GM12878 (cell line): Measurements from ENCODE around the gene RAD21L1. TPM values are rescaled to one million over a fixed set of nuclear protein-coding genes. Genes with fewer than 3 reads are reported as not detected.

ENCODE experiments used
- ATAC-seq: fragments of 200-7000 bp; cut with Tn5 transposase; 3 replicates; pipeline ENCODE4 v1.9.1; 2020; ENCODE audit warnings: mild to moderate bottlenecking, moderate library complexity
- BruUV-seq: library from RNA; stranded (reverse); fragments of 400-500 nt; replicated peaks from 2 replicates; lab custom pipeline; 2021; lab: Mats Ljungman, UMichigan
- CTCF ChIA-PET: fragments of 300-600 bp; sonication (Branson Sonifier 250); formaldehyde crosslinking; extraction: SDS; loops from one replicate; lab custom pipeline; 2021; ENCODE audit warnings: inconsistent platforms; lab: Yijun Ruan, JAX
- POLR2A ChIA-PET: fragments of 350-600 bp; formaldehyde crosslinking; extraction: SDS; loops from one replicate; lab custom pipeline; 2021; ENCODE audit warnings: inconsistent platforms; lab: Charles Lee
- RAD21 ChIA-PET: fragments of 300-600 bp; sonication (Branson Sonifier 250); formaldehyde crosslinking; loops from one replicate; lab custom pipeline; 2023; ENCODE audit warnings: antibody characterized with exemption; ENCODE audit not compliant: unreplicated experiment; lab: Charles Lee
- SMC1A ChIA-PET: fragments of 300-600 bp; sonication (Branson Sonifier 250); formaldehyde crosslinking; loops from one replicate; lab custom pipeline; 2023; ENCODE audit not compliant: unreplicated experiment, uncharacterized antibody; lab: Charles Lee
- DNase-seq: peaks from one replicate; pipeline ENCODE4 v3.0.0-alpha.2; 2011; ENCODE audit warnings: low read depth, low spot score
- FAIRE-seq: peaks from 3 replicates; lab custom pipeline; 2011; peaks lifted over from hg19 to GRCh38; lab: Jason Lieb, UNC
- H2AFZ ChIP-seq: 2 replicates; pipeline ENCODE4 v1.6.0; 2011; ENCODE audit warnings: low read depth, low read length, control low read depth; ENCODE audit not compliant: control insufficient read depth
- H3K27ac ChIP-seq: 2 replicates; pipeline ENCODE4 v1.5.1; 2011; ENCODE audit warnings: control low read depth; ENCODE audit not compliant: control insufficient read depth, insufficient read depth
- H3K27me3 ChIP-seq, 2 experiments: replicated peaks in 1 of 2; 2 replicates each; pipeline versions ENCODE4 v1.6.0 to v1.6.1; 2011; ENCODE audit warnings: low read length in 1 of 2; ENCODE audit not compliant: control insufficient read depth in 2 of 2, insufficient read depth in 2 of 2
- H3K36me3 ChIP-seq, 2 experiments: 2 replicates each; pipeline ENCODE4 v1.5.1; 2011; ENCODE audit warnings: low read length in 1 of 2; ENCODE audit not compliant: control insufficient read depth in 2 of 2, insufficient read depth in 2 of 2
- H3K4me1 ChIP-seq: 2 replicates; pipeline ENCODE4 v1.6.1; 2011; ENCODE audit warnings: mild to moderate bottlenecking, low read length, moderate library complexity, mixed read lengths; ENCODE audit not compliant: control insufficient read depth, insufficient read depth
- H3K4me2 ChIP-seq: 2 replicates; pipeline ENCODE4 v1.6.0; 2011; ENCODE audit warnings: control low read depth; ENCODE audit not compliant: control insufficient read depth, insufficient read depth
- H3K4me3 ChIP-seq: fragments of 200-600 bp; sonication (generic); 2 replicates; pipeline ENCODE4 v1.5.1; 2016
- H3K79me2 ChIP-seq: 2 replicates; pipeline ENCODE4 v1.6.0; 2011; ENCODE audit warnings: low read length; ENCODE audit not compliant: control insufficient read depth, insufficient read depth
- H3K9ac ChIP-seq: 2 replicates; pipeline ENCODE4 v1.8.0; 2011; ENCODE audit warnings: low read length, control low read depth, mixed read lengths; ENCODE audit not compliant: control insufficient read depth, insufficient read depth
- H3K9me3 ChIP-seq: replicated peaks from 3 replicates; pipeline ENCODE4 v1.5.1; 2011; ENCODE audit warnings: mild to moderate bottlenecking, low read length; ENCODE audit not compliant: control insufficient read depth, insufficient read depth
- H4K20me1 ChIP-seq: 2 replicates; pipeline ENCODE4 v1.6.0; 2011; ENCODE audit not compliant: control insufficient read depth, insufficient read depth
- CBX5 ChIP-seq: sonication (generic); IDR thresholded peaks from 2 replicates; pipeline ENCODE4 v1.6.1; 2016; ENCODE audit warnings: low read depth, moderate library complexity, mild to moderate bottlenecking, inconsistent platforms
- CHD1 ChIP-seq: IDR thresholded peaks from 2 replicates; pipeline ENCODE4 v1.6.1; 2012; ENCODE audit warnings: low read depth, low read length, improper control_type of control experiment
- DPF2 ChIP-seq: fragments of 450-650 bp; IDR thresholded peaks from 2 replicates; pipeline ENCODE4 v1.6.1; 2017; ENCODE audit warnings: mild to moderate bottlenecking
- EP300 ChIP-seq, 2 experiments: fragments of 150-350 bp in 1 of 2; IDR thresholded peaks; 2 replicates each; pipeline ENCODE4 v1.6.1; 2011 to 2012; ENCODE audit warnings: low read depth in 2 of 2, low read length in 2 of 2, borderline replicate concordance in 1 of 2, improper control_type of control experiment in 1 of 2, inconsistent platforms in 1 of 2; ENCODE audit not compliant: control insufficient read depth in 1 of 2
- IKZF2 ChIP-seq, 2 experiments: fragments of 450-650 bp; IDR thresholded peaks; 2 replicates each; pipeline ENCODE4 v1.6.1; 2017; ENCODE audit warnings: mild to moderate bottlenecking in 2 of 2, moderate library complexity in 2 of 2
- NRF1 ChIP-seq: conservative IDR thresholded peaks from 2 replicates; pipeline ENCODE4 v1.6.1; 2011; ENCODE audit warnings: mild to moderate bottlenecking, low read depth, low read length, improper control_type of control experiment
- POLR2AphosphoS2 ChIP-seq: IDR thresholded peaks from 2 replicates; pipeline ENCODE4 v1.6.1; 2011; ENCODE audit warnings: low read depth, mild to moderate bottlenecking, low read length, improper control_type of control experiment, moderate library complexity
- RUNX3 ChIP-seq: IDR thresholded peaks from 2 replicates; pipeline ENCODE4 v1.6.1; 2012; ENCODE audit warnings: low read length, inconsistent platforms
- SREBF1 ChIP-seq: IDR thresholded peaks from 2 replicates; pipeline ENCODE4 v1.6.1; 2012; ENCODE audit warnings: mild to moderate bottlenecking, low read length
- YY1 ChIP-seq: IDR thresholded peaks from 2 replicates; pipeline ENCODE4 v1.6.1; 2011; ENCODE audit warnings: low read depth, mild to moderate bottlenecking, low read length
- ZSCAN29 ChIP-seq: fragments of 450-650 bp; IDR thresholded peaks from 2 replicates; pipeline ENCODE4 v1.6.1; 2017; ENCODE audit warnings: mild to moderate bottlenecking, moderate library complexity
- WGBS: methylation state at CpG from one replicate; pipeline ENCODE4 v1.1.6; 2016; ENCODE audit warnings: low lambda C conversion rate; ENCODE audit not compliant: insufficient replicate concordance, insufficient coverage; ENCODE audit errors: missing lambda C conversion rate; 5-methylcytosine and 5-hydroxymethylcytosine counted together
- in situ Hi-C: fragments of 300-500 bp; cut with MboI; formaldehyde crosslinking; loops from 9 replicates; pipeline ENCODE4 v1.14.3; 2018; ENCODE audit warnings: mixed read lengths
- intact Hi-C: fragments of 100-400 bp; cut with micrococcal nuclease; formaldehyde crosslinking; loops from one replicate; pipeline ENCODE4 v1.14.2; 2022; ENCODE audit not compliant: unreplicated experiment
- polyA plus RNA-seq, 11 experiments: library from polyadenylated mRNA; depleted of rRNA in 4 of 11; unstranded in 6 of 11; stranded (reverse) in 5 of 11; fragments of >200 nt; fragmentation: Nextera tagmentation in 4 of 11; fragmentation: Illumina TruSeq in 1 of 11; extraction: Ambion mirVana in 4 of 11; extraction: Trizol in 1 of 11; gene quantifications; 1 replicate in 1 of 11; 2 replicates in 10 of 11; pipeline versions ENCODE4 v1.2.1 to v1.2.3, GENCODE V29; 2011 to 2016; ENCODE audit warnings: inconsistent platforms in 2 of 11, missing spikeins in 2 of 11, low read depth in 1 of 11
- total RNA-seq, 4 experiments: library from RNA; depleted of rRNA in 3 of 4; stranded (reverse); fragments of >200 nt in 3 of 4; fragmentation: Illumina TruSeq in 1 of 4; extraction: Trizol in 1 of 4; gene quantifications; 2 replicates each; pipeline versions ENCODE4 v1.2.1 to v1.2.3, GENCODE V29; 2013 to 2021
- TF ChIP-seq, protein P1 (sequence below): IDR thresholded peaks from 2 replicates; pipeline ENCODE4 v1.6.1; 2011; ENCODE audit warnings: borderline replicate concordance, low read depth, mild to moderate bottlenecking, moderate library complexity, low read length; ENCODE audit not compliant: insufficient read depth, poor library complexity, severe bottlenecking
- TF ChIP-seq, protein P2 (sequence below): fragments of 450-650 bp; IDR thresholded peaks from 2 replicates; pipeline ENCODE4 v1.6.1; 2017; ENCODE audit warnings: mild to moderate bottlenecking, moderate library complexity
- TF ChIP-seq, protein P3 (sequence below): fragments of 450-650 bp; IDR thresholded peaks from 2 replicates; pipeline ENCODE4 v1.6.1; 2018; ENCODE audit warnings: borderline replicate concordance, mild to moderate bottlenecking; ENCODE audit not compliant: partially characterized antibody
- TF ChIP-seq, protein P4 (sequence below): fragments of 450-650 bp; IDR thresholded peaks from 2 replicates; pipeline ENCODE4 v1.6.1; 2017; ENCODE audit warnings: mild to moderate bottlenecking, low read depth, inconsistent platforms; ENCODE audit not compliant: poor library complexity, severe bottlenecking

The RAD21L1 gene
- total and polyA plus RNA-seq, 10 of the 15 experiments (the other 5 are each of a cell fraction or from before 2014, with no cell fraction given), result not detected

DNA sequence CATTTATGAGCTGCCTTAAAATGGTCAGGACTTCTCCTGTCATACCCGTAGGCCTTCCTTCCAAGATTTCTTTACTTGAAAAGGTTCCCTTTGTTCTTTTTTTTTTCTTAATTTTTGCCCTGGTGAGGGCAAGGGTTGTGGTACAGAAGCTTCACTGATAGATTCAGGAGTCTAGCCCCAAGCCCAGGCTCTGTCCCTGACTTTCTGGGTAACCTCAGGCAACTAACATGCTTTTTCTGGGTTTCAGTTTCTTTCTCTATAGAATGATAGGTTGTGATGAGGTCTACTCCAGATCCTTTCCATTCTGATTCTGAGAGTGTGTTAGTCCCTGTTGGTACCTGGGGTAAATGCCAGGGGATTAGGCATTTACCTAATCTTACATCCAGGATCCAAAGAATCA is 61.5 kb downstream of the RAD21L1 start:
- peak; percentile 57 for FAIRE-seq
- Histone ChIP-seq H3K36me3 (no peaks in the 10 kb centered on the region), H3K27ac (no peak overlapping the region), H3K79me2 (no peaks in the 10 kb centered on the region), H3K4me3 (no peak overlapping the region), H3K9ac (no peak overlapping the region), H3K4me2 (no peak overlapping the region), H3K9me3 (no peaks in the 10 kb centered on the region), H4K20me1 (no peaks in the 10 kb centered on the region), H3K4me1 (no peaks in the 10 kb centered on the region), H2AFZ (no peak overlapping the region), H3K27me3 (peaks cover 0 to 2% of the 10 kb centered on the region in 2 experiments)
- in situ Hi-C loops, result no loop called here
- SMC1A ChIA-PET, result interaction anchor here (0.6 kb wide), 1 partner anchor 121 kb away, joined by 4 read pairs; no protein-coding TSS in a partner anchor
- RAD21 ChIA-PET, result no interaction called here
- WGBS, result 77% methylated on average over 1 of the region's 1 CpG
- peak; percentile 63 for ATAC-seq
- no peak for DNase-seq
- POLR2A ChIA-PET, result no interaction called here
- intact Hi-C loops, result no loop called here
- BruUV-seq, result no TSS peak
- CTCF ChIA-PET, result interaction anchor here (0.7 kb wide), 1 partner anchor 291 kb away, joined by 3 read pairs; no protein-coding TSS in a partner anchor
- no peak for TF ChIP-seq ZSCAN29
- no peak for TF ChIP-seq YY1
- TF ChIP-seq, protein P1, sequence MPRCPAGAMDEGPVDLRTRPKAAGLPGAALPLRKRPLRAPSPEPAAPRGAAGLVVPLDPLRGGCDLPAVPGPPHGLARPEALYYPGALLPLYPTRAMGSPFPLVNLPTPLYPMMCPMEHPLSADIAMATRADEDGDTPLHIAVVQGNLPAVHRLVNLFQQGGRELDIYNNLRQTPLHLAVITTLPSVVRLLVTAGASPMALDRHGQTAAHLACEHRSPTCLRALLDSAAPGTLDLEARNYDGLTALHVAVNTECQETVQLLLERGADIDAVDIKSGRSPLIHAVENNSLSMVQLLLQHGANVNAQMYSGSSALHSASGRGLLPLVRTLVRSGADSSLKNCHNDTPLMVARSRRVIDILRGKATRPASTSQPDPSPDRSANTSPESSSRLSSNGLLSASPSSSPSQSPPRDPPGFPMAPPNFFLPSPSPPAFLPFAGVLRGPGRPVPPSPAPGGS, result no peak
- TF ChIP-seq, protein P2, sequence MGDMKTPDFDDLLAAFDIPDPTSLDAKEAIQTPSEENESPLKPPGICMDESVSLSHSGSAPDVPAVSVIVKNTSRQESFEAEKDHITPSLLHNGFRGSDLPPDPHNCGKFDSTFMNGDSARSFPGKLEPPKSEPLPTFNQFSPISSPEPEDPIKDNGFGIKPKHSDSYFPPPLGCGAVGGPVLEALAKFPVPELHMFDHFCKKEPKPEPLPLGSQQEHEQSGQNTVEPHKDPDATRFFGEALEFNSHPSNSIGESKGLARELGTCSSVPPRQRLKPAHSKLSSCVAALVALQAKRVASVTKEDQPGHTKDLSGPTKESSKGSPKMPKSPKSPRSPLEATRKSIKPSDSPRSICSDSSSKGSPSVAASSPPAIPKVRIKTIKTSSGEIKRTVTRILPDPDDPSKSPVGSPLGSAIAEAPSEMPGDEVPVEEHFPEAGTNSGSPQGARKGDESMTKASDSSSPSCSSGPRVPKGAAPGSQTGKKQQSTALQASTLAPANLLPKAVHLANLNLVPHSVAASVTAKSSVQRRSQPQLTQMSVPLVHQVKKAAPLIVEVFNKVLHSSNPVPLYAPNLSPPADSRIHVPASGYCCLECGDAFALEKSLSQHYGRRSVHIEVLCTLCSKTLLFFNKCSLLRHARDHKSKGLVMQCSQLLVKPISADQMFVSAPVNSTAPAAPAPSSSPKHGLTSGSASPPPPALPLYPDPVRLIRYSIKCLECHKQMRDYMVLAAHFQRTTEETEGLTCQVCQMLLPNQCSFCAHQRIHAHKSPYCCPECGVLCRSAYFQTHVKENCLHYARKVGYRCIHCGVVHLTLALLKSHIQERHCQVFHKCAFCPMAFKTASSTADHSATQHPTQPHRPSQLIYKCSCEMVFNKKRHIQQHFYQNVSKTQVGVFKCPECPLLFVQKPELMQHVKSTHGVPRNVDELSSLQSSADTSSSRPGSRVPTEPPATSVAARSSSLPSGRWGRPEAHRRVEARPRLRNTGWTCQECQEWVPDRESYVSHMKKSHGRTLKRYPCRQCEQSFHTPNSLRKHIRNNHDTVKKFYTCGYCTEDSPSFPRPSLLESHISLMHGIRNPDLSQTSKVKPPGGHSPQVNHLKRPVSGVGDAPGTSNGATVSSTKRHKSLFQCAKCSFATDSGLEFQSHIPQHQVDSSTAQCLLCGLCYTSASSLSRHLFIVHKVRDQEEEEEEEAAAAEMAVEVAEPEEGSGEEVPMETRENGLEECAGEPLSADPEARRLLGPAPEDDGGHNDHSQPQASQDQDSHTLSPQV, result no peak
- no peak for TF ChIP-seq POLR2AphosphoS2
- no peak for TF ChIP-seq RUNX3
- no peak for TF ChIP-seq DPF2
- TF ChIP-seq, protein P3, sequence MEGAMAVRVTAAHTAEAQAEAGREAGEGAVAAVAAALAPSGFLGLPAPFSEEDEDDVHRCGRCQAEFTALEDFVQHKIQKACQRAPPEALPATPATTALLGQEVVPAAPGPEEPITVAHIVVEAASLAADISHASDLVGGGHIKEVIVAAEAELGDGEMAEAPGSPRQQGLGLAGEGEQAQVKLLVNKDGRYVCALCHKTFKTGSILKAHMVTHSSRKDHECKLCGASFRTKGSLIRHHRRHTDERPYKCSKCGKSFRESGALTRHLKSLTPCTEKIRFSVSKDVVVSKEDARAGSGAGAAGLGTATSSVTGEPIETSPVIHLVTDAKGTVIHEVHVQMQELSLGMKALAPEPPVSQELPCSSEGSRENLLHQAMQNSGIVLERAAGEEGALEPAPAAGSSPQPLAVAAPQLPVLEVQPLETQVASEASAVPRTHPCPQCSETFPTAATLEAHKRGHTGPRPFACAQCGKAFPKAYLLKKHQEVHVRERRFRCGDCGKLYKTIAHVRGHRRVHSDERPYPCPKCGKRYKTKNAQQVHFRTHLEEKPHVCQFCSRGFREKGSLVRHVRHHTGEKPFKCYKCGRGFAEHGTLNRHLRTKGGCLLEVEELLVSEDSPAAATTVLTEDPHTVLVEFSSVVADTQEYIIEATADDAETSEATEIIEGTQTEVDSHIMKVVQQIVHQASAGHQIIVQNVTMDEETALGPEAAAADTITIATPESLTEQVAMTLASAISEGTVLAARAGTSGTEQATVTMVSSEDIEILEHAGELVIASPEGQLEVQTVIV, result no peak
- TF ChIP-seq NRF1, result no peak
- no peak for TF ChIP-seq SREBF1
- TF ChIP-seq EP300 (IDR thresholded peaks at IDR 0.05; ENCODE audit: borderline replicate concordance in 1 of 2, control insufficient read depth in 1 of 2, low read depth in 2 of 2, low read length in 2 of 2), result no peak
- TF ChIP-seq CBX5, result no peak
- TF ChIP-seq, protein P4, sequence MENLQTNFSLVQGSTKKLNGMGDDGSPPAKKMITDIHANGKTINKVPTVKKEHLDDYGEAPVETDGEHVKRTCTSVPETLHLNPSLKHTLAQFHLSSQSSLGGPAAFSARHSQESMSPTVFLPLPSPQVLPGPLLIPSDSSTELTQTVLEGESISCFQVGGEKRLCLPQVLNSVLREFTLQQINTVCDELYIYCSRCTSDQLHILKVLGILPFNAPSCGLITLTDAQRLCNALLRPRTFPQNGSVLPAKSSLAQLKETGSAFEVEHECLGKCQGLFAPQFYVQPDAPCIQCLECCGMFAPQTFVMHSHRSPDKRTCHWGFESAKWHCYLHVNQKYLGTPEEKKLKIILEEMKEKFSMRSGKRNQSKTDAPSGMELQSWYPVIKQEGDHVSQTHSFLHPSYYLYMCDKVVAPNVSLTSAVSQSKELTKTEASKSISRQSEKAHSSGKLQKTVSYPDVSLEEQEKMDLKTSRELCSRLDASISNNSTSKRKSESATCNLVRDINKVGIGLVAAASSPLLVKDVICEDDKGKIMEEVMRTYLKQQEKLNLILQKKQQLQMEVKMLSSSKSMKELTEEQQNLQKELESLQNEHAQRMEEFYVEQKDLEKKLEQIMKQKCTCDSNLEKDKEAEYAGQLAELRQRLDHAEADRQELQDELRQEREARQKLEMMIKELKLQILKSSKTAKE, result no peak
- no peak for TF ChIP-seq CHD1
- TF ChIP-seq IKZF2 (IDR thresholded peaks at IDR 0.05), result no peak
